ENCODE measurements around the gene TDRD15.

- no peak for TF ChIP-seq CTCF (optimal IDR thresholded peaks at IDR 0.05 in 1 of 3, IDR thresholded peaks at IDR 0.05 in 1 of 3, conservative IDR thresholded peaks at IDR 0.05 in 1 of 3; ENCODE audit: extremely low read depth in 1 of 3, insufficient read depth in 2 of 3, low read length in 3 of 3)
- TF ChIP-seq EZH2 (IDR thresholded peaks at IDR 0.05; ENCODE audit: low read length): no peak
These were observed 6.1 kb upstream of the TDRD15 start for GRCh38 chr2:21117688-21118087.

Measured in keratinocyte (primary cell).